CD14-positive monocyte (primary cell): Measurements from ENCODE around the gene DCUN1D3. TPM values are rescaled to one million over a fixed set of nuclear protein-coding genes. Genes with fewer than 3 reads are reported as not detected.
A peak's percentile ranks its signal among the peaks of the same experiment; 100 is the strongest.
"Not testable (repeated sequence)": the region's sequence is repeated elsewhere in the genome, so short reads cannot be mapped to it uniquely, and the experiment has no call there.

Source experiments
- DNase-seq, 3 donors: peaks; one replicate each; pipeline ENCODE4 v3.0.0-alpha.2; 2011 to 2022
- H2AFZ ChIP-seq: 2 replicates; pipeline ENCODE4 v1.6.0; 2012; ENCODE audit warnings: mild to moderate bottlenecking, low read depth, low read length, inconsistent platforms; ENCODE audit not compliant: insufficient read depth, poor library complexity, severe bottlenecking
- H3K27ac ChIP-seq, 2 donors: 1 replicate in 1 of 2; 2 replicates in 1 of 2; pipeline ENCODE4 v1.5.1; 2012 to 2013; ENCODE audit warnings: low read length in 2 of 2, control low read depth in 1 of 2, inconsistent platforms in 1 of 2, low read depth in 1 of 2, mild to moderate bottlenecking in 1 of 2
- H3K27me3 ChIP-seq, 2 donors: one replicate each; pipeline versions ENCODE4 v1.6.0 to v1.6.1; 2011 to 2013; ENCODE audit warnings: low read length in 2 of 2; ENCODE audit not compliant: control insufficient read depth in 2 of 2, insufficient read depth in 2 of 2
- H3K36me3 ChIP-seq, 2 donors: replicated peaks in 1 of 2; 1 replicate in 1 of 2; 2 replicates in 1 of 2; pipeline versions ENCODE4 v1.5.1 to v1.6.1; 2012 to 2013; ENCODE audit warnings: low read length in 2 of 2, control low read depth in 1 of 2, inconsistent platforms in 1 of 2, mild to moderate bottlenecking in 1 of 2; ENCODE audit not compliant: insufficient read depth in 2 of 2, control insufficient read depth in 1 of 2
- H3K4me1 ChIP-seq, 2 donors: 1 replicate in 1 of 2; 2 replicates in 1 of 2; pipeline versions ENCODE4 v1.5.1 to v1.6.1; 2012 to 2013; ENCODE audit warnings: low read length in 2 of 2, control low read depth in 1 of 2, inconsistent platforms in 1 of 2, mild to moderate bottlenecking in 1 of 2, moderate library complexity in 1 of 2; ENCODE audit not compliant: insufficient read depth in 2 of 2, control insufficient read depth in 1 of 2
- H3K4me2 ChIP-seq: replicated peaks from 2 replicates; pipeline ENCODE3; 2012; ENCODE audit warnings: low read length, moderate library complexity, mild to moderate bottlenecking; ENCODE audit not compliant: poor library complexity, severe bottlenecking; ENCODE audit errors: extremely low read depth
- H3K4me3 ChIP-seq, 3 experiments: fragments of 200-600 bp in 1 of 3; sonication (generic) in 1 of 3; replicated peaks in 1 of 3; 1 replicate in 2 of 3; 2 replicates in 1 of 3; pipeline ENCODE4 v1.5.1; 2011 to 2013; ENCODE audit warnings: low read length in 3 of 3, mild to moderate bottlenecking in 3 of 3, control low read depth in 2 of 3, low read depth in 2 of 3, inconsistent platforms in 1 of 3, moderate library complexity in 1 of 3
- H3K79me2 ChIP-seq: 2 replicates; pipeline ENCODE4 v1.6.0; 2012; ENCODE audit warnings: mild to moderate bottlenecking, control low read depth, inconsistent platforms, low read length, moderate library complexity; ENCODE audit not compliant: insufficient read depth
- H3K9ac ChIP-seq: 2 replicates; pipeline ENCODE4 v1.6.0; 2017; ENCODE audit warnings: low read length, mild to moderate bottlenecking; ENCODE audit not compliant: insufficient read depth, poor library complexity, severe bottlenecking
- H3K9me3 ChIP-seq, 2 donors: replicated peaks in 1 of 2; 1 replicate in 1 of 2; 2 replicates in 1 of 2; pipeline versions ENCODE4 v1.5.1 to v1.6.1; 2012 to 2013; ENCODE audit warnings: low read length in 2 of 2, control low read depth in 1 of 2; ENCODE audit not compliant: control insufficient read depth in 1 of 2, insufficient read depth in 1 of 2
- H4K20me1 ChIP-seq: 2 replicates; pipeline ENCODE4 v1.6.0; 2012; ENCODE audit warnings: mild to moderate bottlenecking, low read length, control low read depth, moderate library complexity; ENCODE audit not compliant: insufficient read depth
- H3K27ac Mint-ChIP-seq, 7 donors: one replicate each; pipeline ENCODE4 v1.8.0; 2020; ENCODE audit warnings: mild to moderate bottlenecking in 7 of 7, mixed read lengths in 7 of 7, moderate library complexity in 6 of 7, inconsistent platforms in 2 of 7
- H3K27me3 Mint-ChIP-seq, 3 donors: one replicate each; pipeline ENCODE4 v1.8.0; 2021 to 2022; ENCODE audit warnings: low read depth in 3 of 3, mild to moderate bottlenecking in 3 of 3, mixed read lengths in 3 of 3, moderate library complexity in 3 of 3, inconsistent platforms in 1 of 3
- H3K36me3 Mint-ChIP-seq, 2 donors: one replicate each; pipeline ENCODE4 v1.8.0; 2020; ENCODE audit warnings: mixed read lengths in 2 of 2, inconsistent platforms in 1 of 2, mild to moderate bottlenecking in 1 of 2
- H3K4me1 Mint-ChIP-seq: one replicate; pipeline ENCODE4 v1.8.0; 2020; ENCODE audit warnings: mild to moderate bottlenecking, mixed read lengths
- H3K4me3 Mint-ChIP-seq, 2 donors: one replicate each; pipeline ENCODE4 v1.8.0; 2020; ENCODE audit warnings: mild to moderate bottlenecking in 2 of 2, mixed read lengths in 2 of 2, moderate library complexity in 1 of 2
- H3K9me3 Mint-ChIP-seq, 7 donors: one replicate each; pipeline ENCODE4 v1.8.0; 2020 to 2022; ENCODE audit warnings: mixed read lengths in 7 of 7, mild to moderate bottlenecking in 6 of 7, moderate library complexity in 6 of 7, inconsistent platforms in 2 of 7
- WGBS: methylation state at CpG from one replicate; pipeline ENCODE4 v1.1.5; 2013; ENCODE audit warnings: missing lambda C conversion rate; ENCODE audit not compliant: insufficient coverage; 5-methylcytosine and 5-hydroxymethylcytosine counted together
- intact Hi-C, 2 donors: fragments of 100-400 bp; cut with micrococcal nuclease; formaldehyde crosslinking; loops; one replicate each; pipeline versions ENCODE4 v1.15.0 to v1.15.1; 2023
- polyA plus RNA-seq, 3 donors: library from polyadenylated mRNA; depleted of rRNA in 1 of 3; unstranded in 2 of 3; stranded (reverse) in 1 of 3; fragments of 300-500 nt in 2 of 3; fragments of >200 nt in 1 of 3; fragmentation: Illumina TruSeq in 2 of 3; gene quantifications; 1 replicate in 2 of 3; 2 replicates in 1 of 3; pipeline ENCODE4 v1.2.3, GENCODE V29; 2012 to 2021
- small RNA-seq: library from RNA; depleted of rRNA; stranded (forward); fragments of <200 nt; gene quantifications from one replicate; pipeline ENCODE3, GENCODE V24; 2012; ENCODE audit warnings: low read depth; ENCODE audit not compliant: insufficient read length
- TF ChIP-seq, protein P1 (sequence below): fragments of 200-600 bp; IDR thresholded peaks from one replicate; pipeline ENCODE4 v1.8.0; 2022; ENCODE audit warnings: antibody characterized with exemption, mild to moderate bottlenecking

The DCUN1D3 gene
- polyA plus RNA-seq, 3 donors: 1.0 to 3.4 (median 1.3) TPM

DNA sequence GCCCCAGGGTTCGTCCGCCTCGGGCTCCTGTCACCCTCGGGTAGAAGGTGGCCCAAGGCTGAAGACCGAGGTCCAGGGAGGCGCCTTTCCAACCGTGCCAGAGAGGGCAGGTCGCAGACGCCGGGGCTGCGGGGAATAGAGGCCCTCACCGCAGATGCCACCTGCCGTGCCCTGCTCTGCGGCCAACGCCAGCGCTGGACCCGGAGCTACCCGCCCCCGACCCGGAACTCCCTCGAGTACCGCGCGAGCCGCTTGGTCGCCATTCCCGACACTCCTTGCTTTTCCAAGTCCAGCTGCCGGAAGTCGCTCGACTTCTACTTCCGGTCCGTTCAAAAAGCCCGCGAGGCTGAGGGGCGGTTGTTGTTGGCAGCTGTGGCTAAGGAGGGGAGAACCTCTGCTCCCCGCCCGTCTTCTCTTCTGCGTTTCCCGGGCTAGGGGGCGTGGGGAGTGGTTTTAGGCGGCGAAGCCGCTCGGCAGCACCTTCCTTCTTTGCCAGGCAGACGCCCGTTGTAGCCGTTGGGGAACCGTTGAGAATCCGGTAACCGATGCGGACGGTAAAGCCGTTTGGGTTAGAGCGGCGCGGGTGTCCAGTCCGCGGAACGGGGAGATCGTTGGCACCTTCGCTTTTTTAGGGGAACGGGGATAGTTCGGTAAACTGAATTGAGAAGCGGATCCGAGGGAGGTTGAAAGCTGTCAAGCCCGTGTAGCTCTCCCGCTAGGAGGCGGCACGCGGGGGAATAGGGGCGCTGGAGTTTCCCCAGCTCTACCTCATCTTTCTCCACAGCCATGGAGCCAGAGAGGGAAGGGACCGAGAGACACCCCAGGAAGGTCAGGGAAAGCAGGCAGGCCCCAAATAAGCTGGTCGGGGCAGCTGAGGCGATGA is 93.7 kb downstream of the DCUN1D3 start, which contains the start of the genes ERI2 and REXO5:
TSS of gene ERI2 (minus strand) at position 305 of the 883 bp plus-strand sequence. CDS start at position 263, 42 bp downstream.
TSS of gene REXO5 (plus strand) at position 360 of the 883 bp plus-strand sequence. CDS start at position 787, 427 bp downstream.
- peak within 1 kb of the TSS; percentile 99 to 100 for H3K4me3 Mint-ChIP-seq
- H3K4me2 ChIP-seq: peak within 1 kb of the TSS; percentile 98
- peaks cover 31% of the 10 kb centered on the region for H3K79me2 ChIP-seq

GRCh38 chr16:20805684-20806167 is 94.4 kb downstream of the DCUN1D3 start:
- H3K27me3 ChIP-seq, H3K9me3 ChIP-seq, H3K9me3 Mint-ChIP-seq, DNase-seq, H3K27me3 Mint-ChIP-seq, intact Hi-C loops, H4K20me1 ChIP-seq: not testable (repeated sequence)
- Mint-ChIP-seq H3K27ac (peak overlapping the region; percentile 53 to 96 (median 93)), H3K4me1 (peaks cover 25% of the 10 kb centered on the region), H3K4me3 (peak overlapping the region; percentile 99 to 100), H3K36me3 (peaks cover 7 to 14% of the 10 kb centered on the region in 2 donors)
- Histone ChIP-seq H2AFZ (peak overlapping the region; percentile 94), H3K27ac (peak overlapping the region; percentile 72 to 78), H3K79me2 (peaks cover 30% of the 10 kb centered on the region), H3K9ac (peak overlapping the region; percentile 71), H3K4me1 (peaks cover 19 to 25% of the 10 kb centered on the region in 2 donors), H3K4me3 (peak overlapping the region; percentile 63 to 94 (median 65)), H3K4me2 (peak overlapping the region; percentile 98), H3K36me3 (peaks cover 13 to 17% of the 10 kb centered on the region in 2 donors)
- 6% methylated on average over 8 of the region's 12 CpGs for WGBS

More for the DNA sequence above, 93.7 kb downstream of the DCUN1D3 start, which contains the start of the genes ERI2 and REXO5:
- Histone ChIP-seq H3K4me1 (peaks cover 19 to 25% of the 10 kb centered on the region in 2 donors), H3K9me3 (no peaks in the 10 kb centered on the region), H2AFZ (peak within 1 kb of the TSS; percentile 94), H3K27ac (peak within 1 kb of the TSS; percentile 72 to 78), H3K36me3 (peaks cover 9 to 10% of the 10 kb centered on the region in 2 donors), H3K27me3 (no peaks in the 10 kb centered on the region), H4K20me1 (no peaks in the 10 kb centered on the region), H3K9ac (peak within 1 kb of the TSS; percentile 71), H3K4me3 (peak within 1 kb of the TSS; percentile 63 to 94 (median 65))
- DNase-seq: peak; percentile 65 to 74 (median 69)
- Mint-ChIP-seq H3K27ac (peak within 1 kb of the TSS; percentile 77 to 96 (median 93)), H3K9me3 (no peaks in the 10 kb centered on the region), H3K27me3 (no peaks in the 10 kb centered on the region), H3K4me1 (peaks cover 25% of the 10 kb centered on the region), H3K36me3 (peaks cover 4 to 11% of the 10 kb centered on the region in 2 donors)
- 0% methylated on average over 63 of the region's 74 CpGs for WGBS
- TF ChIP-seq, protein P1, sequence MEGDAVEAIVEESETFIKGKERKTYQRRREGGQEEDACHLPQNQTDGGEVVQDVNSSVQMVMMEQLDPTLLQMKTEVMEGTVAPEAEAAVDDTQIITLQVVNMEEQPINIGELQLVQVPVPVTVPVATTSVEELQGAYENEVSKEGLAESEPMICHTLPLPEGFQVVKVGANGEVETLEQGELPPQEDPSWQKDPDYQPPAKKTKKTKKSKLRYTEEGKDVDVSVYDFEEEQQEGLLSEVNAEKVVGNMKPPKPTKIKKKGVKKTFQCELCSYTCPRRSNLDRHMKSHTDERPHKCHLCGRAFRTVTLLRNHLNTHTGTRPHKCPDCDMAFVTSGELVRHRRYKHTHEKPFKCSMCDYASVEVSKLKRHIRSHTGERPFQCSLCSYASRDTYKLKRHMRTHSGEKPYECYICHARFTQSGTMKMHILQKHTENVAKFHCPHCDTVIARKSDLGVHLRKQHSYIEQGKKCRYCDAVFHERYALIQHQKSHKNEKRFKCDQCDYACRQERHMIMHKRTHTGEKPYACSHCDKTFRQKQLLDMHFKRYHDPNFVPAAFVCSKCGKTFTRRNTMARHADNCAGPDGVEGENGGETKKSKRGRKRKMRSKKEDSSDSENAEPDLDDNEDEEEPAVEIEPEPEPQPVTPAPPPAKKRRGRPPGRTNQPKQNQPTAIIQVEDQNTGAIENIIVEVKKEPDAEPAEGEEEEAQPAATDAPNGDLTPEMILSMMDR: peak; percentile 30
- intact Hi-C loops: no loop called here

Small RNAs within 50 kb of the gene (small RNA-seq; reads per million reads assigned to genes)
- gene RF00618: not detected

Other genes starting within 250 kb of the DCUN1D3 start
- gene ACSM1, start 202.7 kb downstream of the DCUN1D3 start, polyA plus RNA-seq: under 1 TPM in 2 of 3 donors, not detected in 1; 0.26 to 0.27 TPM
- gene THUMPD1, start 158.5 kb downstream of the DCUN1D3 start, polyA plus RNA-seq: 10 to 100 TPM; 16.1 to 32.2 (median 23.5) TPM
- gene ACSM3, start 136.3 kb downstream of the DCUN1D3 start, polyA plus RNA-seq: 1 to 10 TPM; 1.6 to 5.1 (median 1.9) TPM
- gene ERI2, start 93.9 kb downstream of the DCUN1D3 start, polyA plus RNA-seq: 10 to 100 TPM in 2 of 3 donors, 1 to 10 TPM in 1; 4.0 to 10.5 (median 10.4) TPM
- 1 to 10 TPM in 1 of 3 donors, under 1 TPM in 2; 0.52 to 1.4 (median 0.55) TPM for gene REXO5, start 93.8 kb downstream of the DCUN1D3 start, polyA plus RNA-seq
- 10 to 100 TPM; 14.8 to 29.5 (median 25.5) TPM for gene LYRM1, start 413 bp upstream of the DCUN1D3 start, polyA plus RNA-seq